Activated CD4-positive, alpha-beta memory T cell treated with anti-CD3 and anti-CD28 coated beads for 36 hours (primary cell): ENCODE results near the gene FBN3. TPM values are rescaled to one million over a fixed set of nuclear protein-coding genes. Genes with fewer than 3 reads are reported as not detected.

Experiments used
- CTCF ChIA-PET: fragments of 350-600 bp; sonication (Branson Sonifier 250); formaldehyde crosslinking; loops from one replicate; lab custom pipeline; 2021; ENCODE audit warnings: antibody characterized with exemption, inconsistent platforms; lab: Charles Lee
- POLR2A ChIA-PET: fragments of 350-600 bp; sonication (Branson Sonifier 250); formaldehyde crosslinking; loops from one replicate; lab custom pipeline; 2021; ENCODE audit warnings: antibody characterized with exemption; lab: Charles Lee
- DNase-seq: peaks from one replicate; pipeline ENCODE4 v3.0.0-alpha.2; 2020
- H3K27ac Mint-ChIP-seq: one replicate; pipeline ENCODE4 v1.8.0; 2021; ENCODE audit warnings: mixed read lengths
- H3K27me3 Mint-ChIP-seq: one replicate; pipeline ENCODE4 v1.8.0; 2021; ENCODE audit warnings: mixed read lengths
- H3K36me3 Mint-ChIP-seq: one replicate; pipeline ENCODE4 v1.8.0; 2021; ENCODE audit warnings: mixed read lengths
- H3K4me1 Mint-ChIP-seq: one replicate; pipeline ENCODE4 v1.8.0; 2021; ENCODE audit warnings: low read depth, mixed read lengths
- H3K4me3 Mint-ChIP-seq: one replicate; pipeline ENCODE4 v1.8.0; 2021; ENCODE audit warnings: mild to moderate bottlenecking, mixed read lengths
- H3K9me3 Mint-ChIP-seq: one replicate; pipeline ENCODE4 v1.8.0; 2021; ENCODE audit warnings: mixed read lengths
- intact Hi-C: fragments of 100-400 bp; cut with micrococcal nuclease; formaldehyde crosslinking; loops from one replicate; pipeline ENCODE4 v1.15.1; 2023
- total RNA-seq, 2 experiments: library from RNA; stranded (reverse); gene quantifications; one replicate each; pipeline ENCODE4 v1.2.3, GENCODE V29; 2021

FBN3 gene
- total RNA-seq, 2 experiments from 2014 or later: not detected

- Mint-ChIP-seq H3K4me1 (no peaks in the 10 kb centered on the region), H3K27me3 (peaks cover 5% of the 10 kb centered on the region), H3K27ac (no peak overlapping the region), H3K4me3 (no peak overlapping the region), H3K36me3 (peaks cover 14% of the 10 kb centered on the region), H3K9me3 (peaks cover 31% of the 10 kb centered on the region)
- intact Hi-C loops: no loop called here
- CTCF ChIA-PET: interaction anchor here (1.7 kb wide), 1 partner anchor 25 kb away, joined by 3 read pairs; no protein-coding TSS in a partner anchor
- POLR2A ChIA-PET: no interaction called here
- no peak for DNase-seq
Observed at GRCh38 chr19:8094336-8094735, 55.1 kb downstream of the FBN3 start.

- ChIA-PET CTCF (interaction anchor here (1.7 kb wide), 1 partner anchor 25 kb away, joined by 3 read pairs; no protein-coding TSS in a partner anchor), POLR2A (no interaction called here)
- Mint-ChIP-seq H3K27me3 (peaks cover 5% of the 10 kb centered on the region), H3K4me3 (no peak overlapping the region), H3K36me3 (peaks cover 14% of the 10 kb centered on the region), H3K27ac (no peak overlapping the region), H3K9me3 (peaks cover 31% of the 10 kb centered on the region), H3K4me1 (no peaks in the 10 kb centered on the region)
- no peak for DNase-seq
- intact Hi-C loops: no loop called here
Observed at GRCh38 chr19:8093740-8094139, 55.7 kb downstream of the FBN3 start.

- Mint-ChIP-seq H3K36me3 (peaks cover 7% of the 10 kb centered on the region), H3K9me3 (peaks cover 20% of the 10 kb centered on the region), H3K4me1 (no peaks in the 10 kb centered on the region), H3K27me3 (peaks cover 3% of the 10 kb centered on the region), H3K4me3 (no peak overlapping the region), H3K27ac (no peak overlapping the region)
- DNase-seq: no peak
- CTCF ChIA-PET: no interaction called here
- intact Hi-C loops: no loop called here
- POLR2A ChIA-PET: no interaction called here
Observed at GRCh38 chr19:8090950-8091349, 58.4 kb downstream of the FBN3 start.

- peaks cover 4% of the 10 kb centered on the region for H3K27me3 Mint-ChIP-seq
- peaks cover 13% of the 10 kb centered on the region for H3K9me3 Mint-ChIP-seq
- ChIA-PET CTCF (no interaction called here), POLR2A (no interaction called here)
- H3K36me3 Mint-ChIP-seq: peaks cover 4% of the 10 kb centered on the region
- no peak for DNase-seq
- no peak overlapping the region for H3K4me3 Mint-ChIP-seq
- H3K4me1 Mint-ChIP-seq: no peaks in the 10 kb centered on the region
- H3K27ac Mint-ChIP-seq: no peak overlapping the region
- intact Hi-C loops: no loop called here
Observed at GRCh38 chr19:8089664-8090601, 59.5 kb downstream of the FBN3 start.

GRCh38 chr19:8088752-8089663 is 60.4 kb downstream of the FBN3 start:
- peaks cover 6% of the 10 kb centered on the region for H3K9me3 Mint-ChIP-seq
- peaks cover 5% of the 10 kb centered on the region for H3K27me3 Mint-ChIP-seq
- H3K4me1 Mint-ChIP-seq: no peaks in the 10 kb centered on the region
- no peak overlapping the region for H3K27ac Mint-ChIP-seq
- CTCF ChIA-PET: no interaction called here
- DNase-seq: no peak
- H3K36me3 Mint-ChIP-seq: peaks cover 2% of the 10 kb centered on the region
- no peak overlapping the region for H3K4me3 Mint-ChIP-seq
- intact Hi-C loops: no loop called here
- POLR2A ChIA-PET: no interaction called here

GRCh38 chr19:8087876-8088275 is 61.5 kb downstream of the FBN3 start:
- Mint-ChIP-seq H3K27ac (no peak overlapping the region), H3K4me1 (no peaks in the 10 kb centered on the region), H3K9me3 (no peaks in the 10 kb centered on the region), H3K27me3 (peaks cover 5% of the 10 kb centered on the region), H3K4me3 (no peak overlapping the region), H3K36me3 (no peaks in the 10 kb centered on the region)
- ChIA-PET POLR2A (no interaction called here), CTCF (no interaction called here)
- DNase-seq: no peak
- intact Hi-C loops: no loop called here

GRCh38 chr19:8086849-8087248 is 62.5 kb downstream of the FBN3 start:
- no peaks in the 10 kb centered on the region for H3K4me1 Mint-ChIP-seq
- peaks cover 5% of the 10 kb centered on the region for H3K27me3 Mint-ChIP-seq
- intact Hi-C loops: no loop called here
- no peaks in the 10 kb centered on the region for H3K36me3 Mint-ChIP-seq
- POLR2A ChIA-PET: no interaction called here
- H3K27ac Mint-ChIP-seq: no peak overlapping the region
- DNase-seq: no peak
- no peak overlapping the region for H3K4me3 Mint-ChIP-seq
- CTCF ChIA-PET: no interaction called here
- no peaks in the 10 kb centered on the region for H3K9me3 Mint-ChIP-seq

GRCh38 chr19:8085598-8086408 is 63.6 kb downstream of the FBN3 start:
- no peak overlapping the region for H3K4me3 Mint-ChIP-seq
- DNase-seq: no peak
- H3K4me1 Mint-ChIP-seq: no peaks in the 10 kb centered on the region
- H3K36me3 Mint-ChIP-seq: no peaks in the 10 kb centered on the region
- no peaks in the 10 kb centered on the region for H3K9me3 Mint-ChIP-seq
- peaks cover 2% of the 10 kb centered on the region for H3K27me3 Mint-ChIP-seq
- CTCF ChIA-PET: no interaction called here
- no peak overlapping the region for H3K27ac Mint-ChIP-seq
- intact Hi-C loops: no loop called here
- POLR2A ChIA-PET: no interaction called here

- intact Hi-C loops: no loop called here
- POLR2A ChIA-PET: no interaction called here
- Mint-ChIP-seq H3K4me1 (no peaks in the 10 kb centered on the region), H3K4me3 (no peak overlapping the region), H3K36me3 (no peaks in the 10 kb centered on the region), H3K27ac (no peak overlapping the region), H3K27me3 (peaks cover 2% of the 10 kb centered on the region), H3K9me3 (no peaks in the 10 kb centered on the region)
- no peak for DNase-seq
- CTCF ChIA-PET: interaction anchor here (0.6 kb wide), 1 partner anchor 557 kb away, joined by 3 read pairs; no protein-coding TSS in a partner anchor
Observed at GRCh38 chr19:8084152-8084551, 65.2 kb downstream of the FBN3 start.

GRCh38 chr19:8083141-8083540 is 66.3 kb downstream of the FBN3 start:
- Mint-ChIP-seq H3K4me3 (no peak overlapping the region), H3K36me3 (no peaks in the 10 kb centered on the region), H3K27me3 (peaks cover 2% of the 10 kb centered on the region), H3K27ac (no peak overlapping the region), H3K9me3 (no peaks in the 10 kb centered on the region), H3K4me1 (no peaks in the 10 kb centered on the region)
- POLR2A ChIA-PET: no interaction called here
- CTCF ChIA-PET: no interaction called here
- DNase-seq: no peak
- intact Hi-C loops: no loop called here

- H3K27me3 Mint-ChIP-seq: peaks cover 2% of the 10 kb centered on the region
- ChIA-PET POLR2A (no interaction called here), CTCF (no interaction called here)
- DNase-seq: no peak
- no peaks in the 10 kb centered on the region for H3K4me1 Mint-ChIP-seq
- no peaks in the 10 kb centered on the region for H3K36me3 Mint-ChIP-seq
- intact Hi-C loops: no loop called here
- no peaks in the 10 kb centered on the region for H3K9me3 Mint-ChIP-seq
- H3K27ac Mint-ChIP-seq: no peak overlapping the region
- H3K4me3 Mint-ChIP-seq: no peak overlapping the region
Observed at GRCh38 chr19:8081569-8082550, 67.5 kb downstream of the FBN3 start.
